Activated CD4-positive, alpha-beta memory T cell treated with anti-CD3 and anti-CD28 coated beads for 36 hours (primary cell): ENCODE data around the gene HSPD1. TPM values are rescaled to one million over a fixed set of nuclear protein-coding genes. Genes with fewer than 3 reads are reported as not detected.

Experiments used
- CTCF ChIA-PET: fragments of 350-600 bp; sonication (Branson Sonifier 250); formaldehyde crosslinking; loops from one replicate; lab custom pipeline; 2021; ENCODE audit warnings: antibody characterized with exemption, inconsistent platforms; lab: Charles Lee
- POLR2A ChIA-PET: fragments of 350-600 bp; sonication (Branson Sonifier 250); formaldehyde crosslinking; loops from one replicate; lab custom pipeline; 2021; ENCODE audit warnings: antibody characterized with exemption; lab: Charles Lee
- DNase-seq: peaks from one replicate; pipeline ENCODE4 v3.0.0-alpha.2; 2020
- H3K27ac Mint-ChIP-seq: one replicate; pipeline ENCODE4 v1.8.0; 2021; ENCODE audit warnings: mixed read lengths
- H3K27me3 Mint-ChIP-seq: one replicate; pipeline ENCODE4 v1.8.0; 2021; ENCODE audit warnings: mixed read lengths
- H3K36me3 Mint-ChIP-seq: one replicate; pipeline ENCODE4 v1.8.0; 2021; ENCODE audit warnings: mixed read lengths
- H3K4me1 Mint-ChIP-seq: one replicate; pipeline ENCODE4 v1.8.0; 2021; ENCODE audit warnings: low read depth, mixed read lengths
- H3K4me3 Mint-ChIP-seq: one replicate; pipeline ENCODE4 v1.8.0; 2021; ENCODE audit warnings: mild to moderate bottlenecking, mixed read lengths
- H3K9me3 Mint-ChIP-seq: one replicate; pipeline ENCODE4 v1.8.0; 2021; ENCODE audit warnings: mixed read lengths
- intact Hi-C: fragments of 100-400 bp; cut with micrococcal nuclease; formaldehyde crosslinking; loops from one replicate; pipeline ENCODE4 v1.15.1; 2023
- total RNA-seq, 2 experiments: library from RNA; stranded (reverse); gene quantifications; one replicate each; pipeline ENCODE4 v1.2.3, GENCODE V29; 2021

HSPD1 gene
- total RNA-seq, 2 experiments from 2014 or later = 839 to 853 TPM

GRCh38 chr2:197514754-197515153, 15.1 kb upstream of the HSPD1 start:
- POLR2A ChIA-PET = interaction anchor here (0.9 to 5.6 kb wide), 4 partner anchors 10 to 80 kb away, joined by 4 to 71 read pairs (median 6); partner anchors contain the start of genes HSPD1, HSPE1 and SF3B1
- no peaks in the 10 kb centered on the region for H3K27me3 Mint-ChIP-seq
- no peak for DNase-seq
- peaks cover 10% of the 10 kb centered on the region for H3K36me3 Mint-ChIP-seq
- CTCF ChIA-PET = no interaction called here
- intact Hi-C loops = loop anchor here (1.0 kb wide), 2 partner anchors 14 to 191 kb away; partner anchors contain the start of genes HSPE1 and MARS2
- H3K27ac Mint-ChIP-seq = peak overlapping the region; percentile 88
- peaks cover 22% of the 10 kb centered on the region for H3K4me1 Mint-ChIP-seq
- no peaks in the 10 kb centered on the region for H3K9me3 Mint-ChIP-seq
- peak overlapping the region; percentile 92 for H3K4me3 Mint-ChIP-seq

- Mint-ChIP-seq H3K27me3 (no peaks in the 10 kb centered on the region), H3K4me1 (peaks cover 17% of the 10 kb centered on the region), H3K4me3 (no peak overlapping the region), H3K36me3 (peaks cover 10% of the 10 kb centered on the region), H3K9me3 (no peaks in the 10 kb centered on the region), H3K27ac (no peak overlapping the region)
- ChIA-PET CTCF (interaction anchor here (1.4 kb wide), 2 partner anchors 12 to 14 kb away, joined by 6 read pairs; partner anchors contain the start of genes HSPD1 and HSPE1), POLR2A (interaction anchor here (5.6 kb wide), 1 partner anchor 14 kb away, joined by 71 read pairs; the partner anchor contains the start of genes HSPD1 and HSPE1)
- intact Hi-C loops = no loop called here
- no peak for DNase-seq
Measured at GRCh38 chr2:197513915-197514314, 14.3 kb upstream of the HSPD1 start.

GRCh38 chr2:197506658-197507057, 7.0 kb upstream of the HSPD1 start:
- Mint-ChIP-seq H3K9me3 (no peaks in the 10 kb centered on the region), H3K36me3 (peaks cover 32% of the 10 kb centered on the region), H3K4me3 (no peak overlapping the region), H3K27ac (no peak overlapping the region), H3K4me1 (peaks cover 25% of the 10 kb centered on the region), H3K27me3 (no peaks in the 10 kb centered on the region)
- ChIA-PET POLR2A (no interaction called here), CTCF (interaction anchor here (1.7 kb wide), 1 partner anchor 10 kb away, joined by 4 read pairs; no protein-coding TSS in a partner anchor)
- intact Hi-C loops = no loop called here
- no peak for DNase-seq

GRCh38 chr2:197504512-197504911, 4.9 kb upstream of the HSPD1 start:
- no peaks in the 10 kb centered on the region for H3K9me3 Mint-ChIP-seq
- POLR2A ChIA-PET = interaction anchor here (1.6 kb wide), 1 partner anchor 11 kb away, joined by 8 read pairs; the partner anchor contains the start of gene MOB4
- peak overlapping the region; percentile 18 for H3K27ac Mint-ChIP-seq
- H3K4me1 Mint-ChIP-seq = peaks cover 28% of the 10 kb centered on the region
- H3K36me3 Mint-ChIP-seq = peaks cover 43% of the 10 kb centered on the region
- H3K4me3 Mint-ChIP-seq = no peak overlapping the region
- intact Hi-C loops = loop anchor here (5.0 kb wide), 4 partner anchors 273 to 1337 kb away; partner anchors contain the start of gene PGAP1
- CTCF ChIA-PET = no interaction called here
- no peaks in the 10 kb centered on the region for H3K27me3 Mint-ChIP-seq
- no peak for DNase-seq

- intact Hi-C loops = loop anchor here (5.0 kb wide), 4 partner anchors 273 to 1337 kb away; partner anchors contain the start of gene PGAP1
- Mint-ChIP-seq H3K27me3 (no peaks in the 10 kb centered on the region), H3K9me3 (no peaks in the 10 kb centered on the region), H3K4me3 (no peak overlapping the region), H3K36me3 (peaks cover 48% of the 10 kb centered on the region), H3K27ac (peak overlapping the region; percentile 47), H3K4me1 (peaks cover 28% of the 10 kb centered on the region)
- POLR2A ChIA-PET = interaction anchor here (0.7 to 1.6 kb wide), 2 partner anchors 10 to 11 kb away, joined by 3 to 8 read pairs; partner anchors contain the start of gene MOB4
- CTCF ChIA-PET = no interaction called here
- no peak for DNase-seq
Measured at GRCh38 chr2:197504000-197504399, 4.4 kb upstream of the HSPD1 start.

- DNase-seq = no peak
- CTCF ChIA-PET = interaction anchor here (1.3 to 1.4 kb wide), 3 partner anchors 11 to 14 kb away, joined by 3 to 8 read pairs (median 6); partner anchors contain the start of gene MOB4
- Mint-ChIP-seq H3K9me3 (no peaks in the 10 kb centered on the region), H3K27me3 (no peaks in the 10 kb centered on the region), H3K4me3 (peak overlapping the region; percentile 97), H3K27ac (peak overlapping the region; percentile 97), H3K4me1 (peaks cover 32% of the 10 kb centered on the region), H3K36me3 (peaks cover 58% of the 10 kb centered on the region)
- POLR2A ChIA-PET = interaction anchor here (0.6 to 7.6 kb wide), 2 partner anchors 12 to 70 kb away, joined by 4 to 76 read pairs; partner anchors contain the start of genes MOB4 and SF3B1
- intact Hi-C loops = loop anchor here (5.0 kb wide), 4 partner anchors 275 to 1335 kb away; partner anchors contain the start of gene PGAP1
Measured at GRCh38 chr2:197502685-197503084, 3.0 kb upstream of the HSPD1 start.

GRCh38 chr2:197502201-197502600, 2.6 kb upstream of the HSPD1 start:
- peak overlapping the region; percentile 97 for H3K4me3 Mint-ChIP-seq

GRCh38 chr2:197500503-197501131, 977 bp upstream of the HSPD1 start:
- H3K9me3 Mint-ChIP-seq = no peaks in the 10 kb centered on the region
- peak overlapping the region; percentile 97 for H3K27ac Mint-ChIP-seq
- H3K27me3 Mint-ChIP-seq = no peaks in the 10 kb centered on the region
- peak overlapping the region; percentile 97 for H3K4me3 Mint-ChIP-seq
- ChIA-PET CTCF (interaction anchor here (0.8 to 1.7 kb wide), 3 partner anchors 12 to 99 kb away, joined by 3 to 6 read pairs (median 5); partner anchors contain the start of gene SF3B1), POLR2A (interaction anchor here (1.0 to 7.6 kb wide), 9 partner anchors 8 to 573 kb away, joined by 3 to 76 read pairs (median 6); partner anchors contain the start of genes COQ10B, MARS2, MOB4 and SF3B1)
- H3K36me3 Mint-ChIP-seq = peaks cover 78% of the 10 kb centered on the region
- H3K4me1 Mint-ChIP-seq = peaks cover 51% of the 10 kb centered on the region
- intact Hi-C loops = loop anchor here (1.0 to 5.0 kb wide), 9 partner anchors 15 to 1333 kb away; partner anchors contain the start of genes COQ10B, GTF3C3, MARS2 and PGAP1
- no peak for DNase-seq

More at GRCh38 chr2:197502201-197502600, 2.6 kb upstream of the HSPD1 start:
- H3K36me3 Mint-ChIP-seq = peaks cover 63% of the 10 kb centered on the region
- intact Hi-C loops = loop anchor here (5.0 kb wide), 4 partner anchors 275 to 1335 kb away; partner anchors contain the start of gene PGAP1
- no peak for DNase-seq
- H3K27me3 Mint-ChIP-seq = no peaks in the 10 kb centered on the region
- H3K27ac Mint-ChIP-seq = peak overlapping the region; percentile 97
- POLR2A ChIA-PET = interaction anchor here (0.6 to 7.6 kb wide), 4 partner anchors 10 to 69 kb away, joined by 3 to 76 read pairs (median 38); partner anchors contain the start of genes MOB4 and SF3B1
- CTCF ChIA-PET = interaction anchor here (1.0 to 1.4 kb wide), 5 partner anchors 11 to 203 kb away, joined by 3 to 8 read pairs (median 5); partner anchors contain the start of genes COQ10B, MARS2 and MOB4
- peaks cover 37% of the 10 kb centered on the region for H3K4me1 Mint-ChIP-seq
- no peaks in the 10 kb centered on the region for H3K9me3 Mint-ChIP-seq

- peaks cover 83% of the 10 kb centered on the region for H3K36me3 Mint-ChIP-seq
- H3K27me3 Mint-ChIP-seq = no peaks in the 10 kb centered on the region
- ChIA-PET CTCF (interaction anchor here (1.0 to 2.1 kb wide), 4 partner anchors 14 to 208 kb away, joined by 3 to 6 read pairs (median 4); partner anchors contain the start of genes MOB4 and SF3B1), POLR2A (interaction anchor here (1.1 to 7.6 kb wide), 9 partner anchors 9 to 571 kb away, joined by 3 to 76 read pairs (median 6); partner anchors contain the start of genes COQ10B, MOB4 and SF3B1)
- peak overlapping the region; percentile 97 for H3K27ac Mint-ChIP-seq
- intact Hi-C loops = no loop called here
- peak; percentile 74 for DNase-seq
- H3K4me3 Mint-ChIP-seq = peak overlapping the region; percentile 97
- H3K4me1 Mint-ChIP-seq = peaks cover 58% of the 10 kb centered on the region
- H3K9me3 Mint-ChIP-seq = no peaks in the 10 kb centered on the region
Measured at GRCh38 chr2:197498937-197499593, 575 bp downstream of the HSPD1 start.

GRCh38 chr2:197498235-197498936, 1.3 kb downstream of the HSPD1 start:
- H3K27ac Mint-ChIP-seq = peak overlapping the region; percentile 97
- H3K4me1 Mint-ChIP-seq = peaks cover 54% of the 10 kb centered on the region
- ChIA-PET CTCF (interaction anchor here (0.6 to 2.1 kb wide), 4 partner anchors 14 to 280 kb away, joined by 3 to 6 read pairs (median 4); partner anchors contain the start of gene MOB4), POLR2A (interaction anchor here (1.2 to 7.6 kb wide), 5 partner anchors 10 to 65 kb away, joined by 4 to 76 read pairs (median 25); partner anchors contain the start of genes COQ10B, MOB4 and SF3B1)
- intact Hi-C loops = no loop called here
- peaks cover 85% of the 10 kb centered on the region for H3K36me3 Mint-ChIP-seq
- H3K4me3 Mint-ChIP-seq = peak overlapping the region; percentile 97
- no peaks in the 10 kb centered on the region for H3K9me3 Mint-ChIP-seq
- DNase-seq = no peak
- H3K27me3 Mint-ChIP-seq = no peaks in the 10 kb centered on the region
